ENCODE measurements around the gene GMPS. TPM values are rescaled to one million over a fixed set of nuclear protein-coding genes. Genes with fewer than 3 reads are reported as not detected.

GMPS gene
- total and polyA plus RNA-seq, 2 of the 8 experiments (the other 6 are each of a cell fraction or from before 2014, with no cell fraction given): 57.7 to 175 TPM

GRCh38 chr3:155912090-155912489 lies 41.6 kb downstream of the GMPS start (continued):
- TF ChIP-seq, protein P1, sequence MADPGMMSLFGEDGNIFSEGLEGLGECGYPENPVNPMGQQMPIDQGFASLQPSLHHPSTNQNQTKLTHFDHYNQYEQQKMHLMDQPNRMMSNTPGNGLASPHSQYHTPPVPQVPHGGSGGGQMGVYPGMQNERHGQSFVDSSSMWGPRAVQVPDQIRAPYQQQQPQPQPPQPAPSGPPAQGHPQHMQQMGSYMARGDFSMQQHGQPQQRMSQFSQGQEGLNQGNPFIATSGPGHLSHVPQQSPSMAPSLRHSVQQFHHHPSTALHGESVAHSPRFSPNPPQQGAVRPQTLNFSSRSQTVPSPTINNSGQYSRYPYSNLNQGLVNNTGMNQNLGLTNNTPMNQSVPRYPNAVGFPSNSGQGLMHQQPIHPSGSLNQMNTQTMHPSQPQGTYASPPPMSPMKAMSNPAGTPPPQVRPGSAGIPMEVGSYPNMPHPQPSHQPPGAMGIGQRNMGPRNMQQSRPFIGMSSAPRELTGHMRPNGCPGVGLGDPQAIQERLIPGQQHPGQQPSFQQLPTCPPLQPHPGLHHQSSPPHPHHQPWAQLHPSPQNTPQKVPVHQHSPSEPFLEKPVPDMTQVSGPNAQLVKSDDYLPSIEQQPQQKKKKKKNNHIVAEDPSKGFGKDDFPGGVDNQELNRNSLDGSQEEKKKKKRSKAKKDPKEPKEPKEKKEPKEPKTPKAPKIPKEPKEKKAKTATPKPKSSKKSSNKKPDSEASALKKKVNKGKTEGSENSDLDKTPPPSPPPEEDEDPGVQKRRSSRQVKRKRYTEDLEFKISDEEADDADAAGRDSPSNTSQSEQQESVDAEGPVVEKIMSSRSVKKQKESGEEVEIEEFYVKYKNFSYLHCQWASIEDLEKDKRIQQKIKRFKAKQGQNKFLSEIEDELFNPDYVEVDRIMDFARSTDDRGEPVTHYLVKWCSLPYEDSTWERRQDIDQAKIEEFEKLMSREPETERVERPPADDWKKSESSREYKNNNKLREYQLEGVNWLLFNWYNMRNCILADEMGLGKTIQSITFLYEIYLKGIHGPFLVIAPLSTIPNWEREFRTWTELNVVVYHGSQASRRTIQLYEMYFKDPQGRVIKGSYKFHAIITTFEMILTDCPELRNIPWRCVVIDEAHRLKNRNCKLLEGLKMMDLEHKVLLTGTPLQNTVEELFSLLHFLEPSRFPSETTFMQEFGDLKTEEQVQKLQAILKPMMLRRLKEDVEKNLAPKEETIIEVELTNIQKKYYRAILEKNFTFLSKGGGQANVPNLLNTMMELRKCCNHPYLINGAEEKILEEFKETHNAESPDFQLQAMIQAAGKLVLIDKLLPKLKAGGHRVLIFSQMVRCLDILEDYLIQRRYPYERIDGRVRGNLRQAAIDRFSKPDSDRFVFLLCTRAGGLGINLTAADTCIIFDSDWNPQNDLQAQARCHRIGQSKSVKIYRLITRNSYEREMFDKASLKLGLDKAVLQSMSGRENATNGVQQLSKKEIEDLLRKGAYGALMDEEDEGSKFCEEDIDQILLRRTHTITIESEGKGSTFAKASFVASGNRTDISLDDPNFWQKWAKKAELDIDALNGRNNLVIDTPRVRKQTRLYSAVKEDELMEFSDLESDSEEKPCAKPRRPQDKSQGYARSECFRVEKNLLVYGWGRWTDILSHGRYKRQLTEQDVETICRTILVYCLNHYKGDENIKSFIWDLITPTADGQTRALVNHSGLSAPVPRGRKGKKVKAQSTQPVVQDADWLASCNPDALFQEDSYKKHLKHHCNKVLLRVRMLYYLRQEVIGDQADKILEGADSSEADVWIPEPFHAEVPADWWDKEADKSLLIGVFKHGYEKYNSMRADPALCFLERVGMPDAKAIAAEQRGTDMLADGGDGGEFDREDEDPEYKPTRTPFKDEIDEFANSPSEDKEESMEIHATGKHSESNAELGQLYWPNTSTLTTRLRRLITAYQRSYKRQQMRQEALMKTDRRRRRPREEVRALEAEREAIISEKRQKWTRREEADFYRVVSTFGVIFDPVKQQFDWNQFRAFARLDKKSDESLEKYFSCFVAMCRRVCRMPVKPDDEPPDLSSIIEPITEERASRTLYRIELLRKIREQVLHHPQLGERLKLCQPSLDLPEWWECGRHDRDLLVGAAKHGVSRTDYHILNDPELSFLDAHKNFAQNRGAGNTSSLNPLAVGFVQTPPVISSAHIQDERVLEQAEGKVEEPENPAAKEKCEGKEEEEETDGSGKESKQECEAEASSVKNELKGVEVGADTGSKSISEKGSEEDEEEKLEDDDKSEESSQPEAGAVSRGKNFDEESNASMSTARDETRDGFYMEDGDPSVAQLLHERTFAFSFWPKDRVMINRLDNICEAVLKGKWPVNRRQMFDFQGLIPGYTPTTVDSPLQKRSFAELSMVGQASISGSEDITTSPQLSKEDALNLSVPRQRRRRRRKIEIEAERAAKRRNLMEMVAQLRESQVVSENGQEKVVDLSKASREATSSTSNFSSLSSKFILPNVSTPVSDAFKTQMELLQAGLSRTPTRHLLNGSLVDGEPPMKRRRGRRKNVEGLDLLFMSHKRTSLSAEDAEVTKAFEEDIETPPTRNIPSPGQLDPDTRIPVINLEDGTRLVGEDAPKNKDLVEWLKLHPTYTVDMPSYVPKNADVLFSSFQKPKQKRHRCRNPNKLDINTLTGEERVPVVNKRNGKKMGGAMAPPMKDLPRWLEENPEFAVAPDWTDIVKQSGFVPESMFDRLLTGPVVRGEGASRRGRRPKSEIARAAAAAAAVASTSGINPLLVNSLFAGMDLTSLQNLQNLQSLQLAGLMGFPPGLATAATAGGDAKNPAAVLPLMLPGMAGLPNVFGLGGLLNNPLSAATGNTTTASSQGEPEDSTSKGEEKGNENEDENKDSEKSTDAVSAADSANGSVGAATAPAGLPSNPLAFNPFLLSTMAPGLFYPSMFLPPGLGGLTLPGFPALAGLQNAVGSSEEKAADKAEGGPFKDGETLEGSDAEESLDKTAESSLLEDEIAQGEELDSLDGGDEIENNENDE (IDR thresholded peaks at IDR 0.05; ENCODE audit: insufficient replicate concordance, low read length): no peak
- no peak for TF ChIP-seq TAF7 (optimal IDR thresholded peaks at IDR 0.05; ENCODE audit: borderline replicate concordance, low read depth, low read length)
- no peak for TF ChIP-seq RFX5 (IDR thresholded peaks at IDR 0.05; ENCODE audit: borderline replicate concordance, low read depth, low read length)
- TF ChIP-seq HDAC2 (IDR thresholded peaks at IDR 0.05; ENCODE audit: borderline replicate concordance in 1 of 2, low read depth in 2 of 2, low read length in 2 of 2): no peak
- TF ChIP-seq, protein P2, sequence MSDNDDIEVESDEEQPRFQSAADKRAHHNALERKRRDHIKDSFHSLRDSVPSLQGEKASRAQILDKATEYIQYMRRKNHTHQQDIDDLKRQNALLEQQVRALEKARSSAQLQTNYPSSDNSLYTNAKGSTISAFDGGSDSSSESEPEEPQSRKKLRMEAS (IDR thresholded peaks at IDR 0.05): no peak
- no peak for TF ChIP-seq EP300 (IDR thresholded peaks at IDR 0.05; ENCODE audit: borderline replicate concordance in 1 of 2, low read depth in 2 of 2, low read length in 2 of 2)
- no peak for TF ChIP-seq ATF2 (IDR thresholded peaks at IDR 0.05; ENCODE audit: low read length)

Data from H1 (cell line).